Measurements from ENCODE around the gene CCDC6.

The CCDC6 gene

GRCh38 chr10:59852670-59853069, 53.7 kb downstream of the CCDC6 start:
- no peak for DNase-seq (ENCODE audit: low read depth)

- DNase-seq (ENCODE audit: low read depth) = no peak
These were observed 54.5 kb downstream of the CCDC6 start for GRCh38 chr10:59851864-59852263.

DNA sequence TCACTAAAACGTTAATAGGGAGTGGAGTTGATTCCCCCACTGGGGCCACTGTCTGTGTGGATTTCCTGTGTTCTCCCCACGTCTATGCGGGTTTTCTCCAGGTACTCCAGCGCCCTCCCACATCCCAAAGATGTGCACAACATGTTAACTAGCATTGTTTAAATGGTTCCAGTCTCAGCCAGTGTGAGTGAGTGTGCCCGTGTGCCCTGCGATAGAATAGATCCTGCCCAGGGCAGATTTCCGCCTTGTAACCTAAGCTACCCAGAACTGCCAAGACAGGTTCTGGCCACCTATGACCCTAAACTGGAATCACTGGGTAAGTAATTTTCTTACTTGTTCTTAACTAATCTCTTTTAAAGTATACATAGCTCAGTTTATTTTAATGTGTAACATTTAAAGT, 58.5 kb downstream of the CCDC6 start:
- DNase-seq (ENCODE audit: low read depth) = no peak

DNA sequence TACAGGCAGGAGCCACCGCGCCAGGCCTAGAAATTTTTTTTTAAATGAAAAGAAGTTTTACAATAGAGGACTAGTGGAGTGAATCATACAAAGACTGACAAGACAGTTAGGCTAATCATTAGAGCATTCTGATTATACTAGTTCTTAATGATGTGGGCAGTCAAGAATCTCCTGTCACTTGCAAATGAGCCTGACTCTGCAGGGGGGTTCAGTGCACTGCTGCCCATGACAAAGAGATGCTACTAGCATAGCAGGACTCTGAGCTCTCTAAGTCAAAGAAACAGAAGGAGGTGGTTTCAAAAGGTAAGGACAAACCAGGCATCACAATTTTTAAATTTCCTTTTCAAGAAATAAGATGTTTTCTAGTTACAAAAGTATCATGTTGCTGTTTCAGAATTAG, 59.0 kb downstream of the CCDC6 start:
- DNase-seq (ENCODE audit: low read depth) = no peak

- no peak for DNase-seq (ENCODE audit: low read depth)
These were observed 61.9 kb downstream of the CCDC6 start for GRCh38 chr10:59844436-59844835.

DNA sequence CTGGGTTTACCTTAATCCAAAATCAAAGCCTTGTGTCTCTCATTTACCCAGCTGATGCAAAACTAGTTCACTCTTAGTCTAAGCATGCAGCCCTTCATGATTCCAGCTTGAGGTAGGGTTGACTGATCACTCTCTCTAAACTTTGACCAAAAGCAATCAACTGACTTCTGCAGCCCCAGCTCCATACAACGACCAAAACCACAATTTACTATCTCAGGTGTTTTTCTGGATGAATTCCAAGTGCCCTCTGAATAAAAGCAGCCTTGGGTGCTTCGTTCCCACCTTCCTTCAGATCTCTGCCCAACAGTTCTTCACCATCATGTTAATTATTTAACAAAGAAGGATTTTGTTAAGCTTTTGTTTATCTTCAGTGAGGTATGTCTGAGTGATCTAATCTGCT, 62.6 kb downstream of the CCDC6 start:
- no peak for DNase-seq (ENCODE audit: low read depth)

DNA sequence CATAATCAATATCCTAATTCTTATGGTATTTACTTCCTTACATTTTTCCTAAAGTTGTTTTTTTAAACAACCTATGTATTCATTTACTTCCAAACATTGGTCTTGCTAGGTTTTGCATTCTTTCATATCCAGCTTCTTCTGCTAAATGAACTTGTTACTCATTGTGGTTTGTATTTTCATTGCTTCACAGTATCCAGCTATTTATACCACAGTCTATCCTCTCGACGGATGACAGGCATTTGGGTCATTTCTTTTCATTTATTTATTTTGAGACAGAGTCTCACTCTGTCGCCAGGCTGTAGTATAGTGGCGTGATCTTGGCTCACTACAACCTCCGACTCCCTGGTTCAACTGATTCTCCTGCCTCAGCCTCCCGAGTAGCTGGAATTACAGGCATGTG, 66.8 kb downstream of the CCDC6 start:
- DNase-seq (ENCODE audit: low read depth) = peak; percentile 32

- no peak for DNase-seq (ENCODE audit: low read depth)
These were observed 68.1 kb downstream of the CCDC6 start for GRCh38 chr10:59838085-59838789.

GRCh38 chr10:59833810-59834209, 72.5 kb downstream of the CCDC6 start:
- DNase-seq (ENCODE audit: low read depth) = no peak

GRCh38 chr10:59832506-59832905, 73.8 kb downstream of the CCDC6 start:
- DNase-seq (ENCODE audit: low read depth) = no peak

DNA sequence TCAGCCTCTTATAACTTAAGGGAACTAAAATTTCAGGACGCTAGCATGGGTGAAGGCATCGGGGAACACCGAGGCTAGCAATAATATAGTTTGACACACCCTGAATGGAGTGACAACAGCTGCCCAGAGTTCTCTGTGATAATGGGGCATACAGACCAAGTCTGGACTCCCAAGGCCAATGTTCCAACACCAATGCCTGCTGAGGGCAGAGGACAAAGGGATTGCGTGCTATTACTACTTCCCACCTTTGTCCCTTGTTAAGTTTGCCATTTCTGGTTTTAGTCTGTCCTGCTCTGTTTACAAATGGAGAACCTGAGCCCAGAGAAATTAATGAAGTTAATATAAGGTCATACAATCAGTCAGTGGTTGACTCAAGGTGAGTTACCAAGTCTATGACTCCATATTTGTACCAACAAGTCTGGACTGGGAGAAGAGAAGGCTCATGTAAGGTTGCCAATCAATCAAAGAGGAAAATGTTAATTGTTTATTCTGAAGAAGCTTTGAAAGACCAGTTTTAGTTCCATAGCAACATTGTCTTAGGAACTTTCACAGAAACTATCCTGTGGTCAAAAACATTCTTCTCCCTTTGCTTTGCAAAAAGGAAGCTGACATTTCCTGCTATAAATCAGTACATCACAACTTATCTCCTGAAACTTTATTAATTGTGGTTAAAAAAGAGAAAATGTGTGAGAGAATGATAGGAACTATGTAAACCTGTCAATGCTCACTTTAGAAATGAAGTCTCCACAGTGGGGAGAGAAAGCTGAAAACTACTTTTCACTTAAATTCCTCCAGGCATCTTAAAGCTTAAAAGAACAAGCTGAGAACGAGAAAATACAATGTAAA, 74.5 kb downstream of the CCDC6 start:
- DNase-seq (ENCODE audit: low read depth) = no peak

GRCh38 chr10:59830601-59831259, 75.6 kb downstream of the CCDC6 start:
- DNase-seq (ENCODE audit: low read depth) = peak; percentile 52

DNA sequence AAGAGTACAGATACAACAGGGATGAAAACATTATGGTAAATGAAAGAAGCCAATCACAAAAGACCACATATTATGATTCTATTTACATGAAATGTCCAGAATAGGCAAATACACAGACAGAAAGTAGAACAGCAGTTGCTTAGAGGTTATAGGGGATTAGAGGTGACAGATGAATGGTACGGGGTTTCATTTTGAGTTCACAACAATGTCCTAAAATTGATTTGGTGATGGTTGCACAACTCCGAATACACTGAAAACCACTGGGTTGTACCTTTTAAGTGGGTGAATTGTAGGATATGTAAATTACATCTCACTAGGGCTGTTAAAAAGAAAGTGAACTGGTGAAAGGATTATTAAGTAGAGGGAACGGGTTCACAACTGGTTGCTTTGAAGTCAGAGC, 76.8 kb downstream of the CCDC6 start:
- DNase-seq (ENCODE audit: low read depth) = no peak

GRCh38 chr10:59829024-59829423, 77.3 kb downstream of the CCDC6 start:
- peak; percentile 6 for DNase-seq (ENCODE audit: low read depth)

DNA sequence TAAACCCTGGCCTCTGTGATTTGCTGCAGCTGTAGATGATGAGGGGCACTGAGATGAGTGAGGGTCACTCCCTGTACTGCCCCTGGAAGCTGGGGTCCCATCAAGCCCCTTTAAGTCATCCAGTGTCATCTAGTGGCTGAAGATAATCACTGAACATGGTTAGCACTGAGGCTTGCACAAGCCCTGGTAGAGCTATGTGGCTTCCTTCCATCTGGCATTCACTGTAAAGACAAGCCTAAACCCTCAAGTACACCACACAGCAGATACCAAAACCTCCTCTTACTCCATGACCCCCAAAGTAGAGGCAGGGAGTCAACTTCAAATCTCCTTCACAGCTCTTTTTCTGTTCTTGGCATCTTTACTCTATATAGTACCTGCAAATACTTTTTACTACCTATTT, 80.4 kb downstream of the CCDC6 start:
- peak; percentile 49 for DNase-seq (ENCODE audit: low read depth)

GRCh38 chr10:59823751-59824150, 82.6 kb downstream of the CCDC6 start:
- no peak for DNase-seq (ENCODE audit: low read depth)

GRCh38 chr10:59823111-59823510, 83.2 kb downstream of the CCDC6 start:
- no peak for DNase-seq (ENCODE audit: low read depth)

DNA sequence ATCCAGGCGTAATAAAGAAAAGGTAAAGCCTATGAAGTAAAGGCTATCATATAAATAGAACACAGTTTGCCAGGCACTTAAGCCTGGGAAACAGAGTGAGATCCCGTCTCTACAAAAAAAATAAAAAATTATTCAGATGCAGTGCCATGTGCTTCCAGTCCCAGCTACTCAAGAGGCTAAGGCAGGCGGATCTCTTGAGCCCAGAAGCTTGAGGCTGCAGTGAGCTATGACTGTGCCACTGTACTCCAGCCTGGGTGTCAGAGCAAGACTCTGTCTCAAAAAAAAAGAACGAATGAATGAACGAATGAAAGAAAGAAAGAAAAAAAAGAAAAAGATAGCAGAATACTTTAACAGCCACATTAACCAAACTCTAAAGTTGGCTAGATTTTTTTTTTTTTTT, 85.9 kb downstream of the CCDC6 start:
- no peak for DNase-seq (ENCODE audit: low read depth)

DNA sequence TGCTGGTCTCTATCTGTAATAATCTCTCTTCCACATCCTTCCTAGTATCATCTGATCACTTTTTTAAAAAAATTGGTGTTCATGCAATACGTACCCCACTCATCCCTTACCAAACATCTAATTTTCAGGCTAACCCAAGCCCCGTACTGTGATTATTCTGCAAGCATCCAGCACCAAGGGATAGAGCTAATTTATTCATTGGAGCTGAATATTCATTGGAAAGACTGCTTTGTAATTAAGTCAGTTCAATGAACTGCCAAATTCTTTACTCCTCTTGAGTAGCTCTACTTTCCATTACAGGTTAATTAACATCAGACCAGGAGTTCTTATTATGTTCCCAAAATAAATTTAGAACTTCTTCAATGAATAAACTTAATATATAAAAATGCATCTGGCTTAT, 86.7 kb downstream of the CCDC6 start:
- DNase-seq (ENCODE audit: low read depth) = no peak

DNA sequence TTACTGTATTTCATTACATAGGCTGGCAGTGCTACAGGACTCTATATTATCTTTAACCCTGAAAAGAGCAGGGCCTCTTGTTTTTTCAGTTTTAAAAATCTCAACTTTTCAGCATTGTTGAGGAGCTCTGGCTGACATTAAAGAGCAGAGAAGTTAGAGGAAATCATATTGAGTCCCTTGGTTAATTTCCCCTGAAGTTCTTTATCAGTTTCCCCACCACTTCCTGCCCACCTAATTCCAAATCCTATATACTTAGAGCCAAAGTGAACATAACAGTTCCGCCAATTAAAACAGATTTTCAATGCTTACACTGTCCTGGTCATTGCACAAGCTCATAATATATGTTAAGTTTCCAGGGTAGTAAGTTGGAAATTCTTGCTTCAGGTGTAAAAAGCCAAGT, 87.1 kb downstream of the CCDC6 start:
- no peak for DNase-seq (ENCODE audit: low read depth)

- DNase-seq (ENCODE audit: low read depth) = peak; percentile 52
These were observed 88.6 kb downstream of the CCDC6 start for GRCh38 chr10:59817773-59818172.

DNA sequence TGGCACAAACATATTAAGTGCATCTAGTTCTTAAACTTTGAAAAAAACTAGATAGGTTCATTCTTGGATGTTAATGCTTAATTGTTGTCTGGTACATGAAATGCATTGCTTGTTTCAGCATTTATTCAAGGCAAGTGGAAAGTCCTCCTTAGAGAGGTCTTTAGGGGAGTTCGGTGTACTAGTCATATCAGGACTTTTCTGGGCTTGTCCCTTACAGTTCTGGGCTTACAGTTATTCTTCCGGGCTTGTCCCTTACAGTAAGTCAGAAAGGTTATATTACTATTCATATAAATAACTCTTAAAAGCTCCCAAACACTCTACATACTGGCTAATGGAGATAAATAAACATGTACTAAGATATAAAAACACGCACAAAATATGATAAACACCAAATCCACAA, 91.5 kb downstream of the CCDC6 start:
- DNase-seq (ENCODE audit: low read depth) = no peak

DNA sequence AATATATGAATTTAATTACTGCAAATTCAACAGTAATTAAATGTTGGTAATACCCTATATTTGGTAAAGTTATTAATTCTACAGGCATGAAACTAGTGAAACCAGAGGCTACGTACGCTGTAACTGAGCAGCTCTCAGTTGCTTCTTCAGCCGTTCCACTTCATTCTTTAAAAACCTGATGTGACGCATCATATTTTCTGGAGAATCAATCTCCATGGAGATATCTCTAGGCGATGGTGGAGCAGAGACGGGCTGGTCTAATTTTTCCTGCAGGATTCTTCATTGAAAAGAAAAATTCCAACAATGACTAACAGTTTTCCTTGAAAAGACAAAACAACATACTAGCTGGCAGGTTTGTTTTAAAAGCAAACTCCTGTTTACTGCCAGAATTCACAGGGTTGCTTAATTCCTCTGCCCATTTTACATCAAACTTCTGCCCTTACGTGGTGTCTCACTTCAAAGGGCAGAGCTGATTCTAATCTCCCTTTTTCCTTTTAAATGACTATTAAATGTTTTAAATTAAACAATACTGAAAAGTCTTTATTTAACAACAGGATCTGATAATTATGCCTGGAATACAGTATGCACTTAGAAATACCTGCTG, 93.7 kb downstream of the CCDC6 start:
- DNase-seq (ENCODE audit: low read depth) = no peak
